HCT116 (cell line): ENCODE data around the gene ALG1.
"Not testable (repeated sequence)": the region's sequence is repeated elsewhere in the genome, so short reads cannot be mapped to it uniquely, and the experiment has no call there.

Experiments used
- ATF3 ChIP-seq: IDR thresholded peaks from 2 replicates; pipeline ENCODE4 v1.6.1; 2012
- CTCF ChIP-seq, 3 experiments: fragments of 200-600 bp in 1 of 3; sonication (generic) in 1 of 3; IDR thresholded peaks in 2 of 3; conservative IDR thresholded peaks in 1 of 3; 2 replicates each; pipeline ENCODE4 v1.5.1; 2012 to 2017; ENCODE audit warnings: low read depth in 2 of 3, low read length in 2 of 3, antibody characterized with exemption in 1 of 3, borderline replicate concordance in 1 of 3, control low read depth in 1 of 3, mild to moderate bottlenecking in 1 of 3, mixed read lengths in 1 of 3, mixed run types in 1 of 3, moderate library complexity in 1 of 3; ENCODE audit not compliant: insufficient read depth in 1 of 3
- ELF1 ChIP-seq: IDR thresholded peaks from 2 replicates; pipeline ENCODE4 v1.6.1; 2012; ENCODE audit warnings: low read depth, borderline replicate concordance
- EZH2 ChIP-seq: fragments of 200-600 bp; sonication (generic); IDR thresholded peaks from 2 replicates; pipeline ENCODE4 v1.6.1; 2017; ENCODE audit warnings: antibody characterized with exemption, mixed run types
- FOSL1 ChIP-seq: IDR thresholded peaks from 2 replicates; pipeline ENCODE4 v1.6.1; 2012; ENCODE audit warnings: low read depth
- JUND ChIP-seq: IDR thresholded peaks from 2 replicates; pipeline ENCODE4 v1.6.1; 2012
- MAX ChIP-seq: IDR thresholded peaks from 2 replicates; pipeline ENCODE4 v1.6.1; 2012
- POLR2A ChIP-seq: IDR thresholded peaks from 2 replicates; pipeline ENCODE4 v1.7.0; 2011; ENCODE audit warnings: borderline replicate concordance; ENCODE audit not compliant: insufficient read depth, insufficient read length; ENCODE audit errors: extremely low read depth
- POLR2AphosphoS5 ChIP-seq: IDR thresholded peaks from 2 replicates; pipeline ENCODE4 v1.6.1; 2011; ENCODE audit warnings: mild to moderate bottlenecking, low read depth, low read length, moderate library complexity
- SIN3A ChIP-seq: IDR thresholded peaks from 2 replicates; pipeline ENCODE4 v1.6.1; 2012; ENCODE audit warnings: low read depth
- YY1 ChIP-seq: IDR thresholded peaks from 2 replicates; pipeline ENCODE4 v1.6.1; 2011; ENCODE audit warnings: low read length, low read depth, moderate library complexity, mild to moderate bottlenecking; ENCODE audit not compliant: insufficient replicate concordance; ENCODE audit errors: extremely low read depth
- ZNF274 ChIP-seq: fragments of 200-500 bp; sonication (Bioruptor generic); IDR thresholded peaks from 2 replicates; pipeline ENCODE4 v1.6.1; 2014; ENCODE audit warnings: mild to moderate bottlenecking, low read depth, low read length, inconsistent platforms

GRCh38 chr16:5089911-5090555, 18.4 kb downstream of the ALG1 start:
- TF ChIP-seq EZH2; CTCF (IDR thresholded peaks at IDR 0.05 in 2 of 3, conservative IDR thresholded peaks at IDR 0.05 in 1 of 3; ENCODE audit: borderline replicate concordance in 1 of 3, insufficient read depth in 1 of 3, low read depth in 2 of 3, low read length in 2 of 3); POLR2A; FOSL1; POLR2AphosphoS5; JUND; MAX; ELF1; ATF3; ZNF274; SIN3A; YY1: not testable (repeated sequence)
